HEK293 (cell line): Measurements from ENCODE around the gene CLCN2.

Experiments used
- CTCF ChIA-PET: fragments of 350-600 bp; formaldehyde crosslinking; extraction: SDS; loops from one replicate; lab custom pipeline; 2021; ENCODE audit warnings: antibody characterized with exemption; lab: Yijun Ruan, JAX
- POLR2A ChIA-PET: fragments of 300-600 bp; formaldehyde crosslinking; extraction: SDS; loops from one replicate; lab custom pipeline; 2020; ENCODE audit warnings: antibody characterized with exemption, inconsistent platforms; lab: Yijun Ruan, JAX
- H3K27ac ChIP-seq: fragments of 200-500 bp; sonication (Bioruptor generic); 2 replicates; pipeline ENCODE4 v1.5.1; 2014; ENCODE audit warnings: low read depth, low read length, control low read depth, inconsistent platforms; ENCODE audit errors: extremely low read depth
- H3K36me3 ChIP-seq, 2 experiments: fragments of 200-500 bp in 1 of 2; sonication (Bioruptor generic) in 1 of 2; 1 replicate in 1 of 2; 2 replicates in 1 of 2; pipeline ENCODE4 v1.5.1; 2014 to 2017; ENCODE audit warnings: inconsistent platforms in 2 of 2, low read length in 2 of 2; ENCODE audit not compliant: control insufficient read depth in 2 of 2, insufficient read depth in 1 of 2
- H3K4me1 ChIP-seq: fragments of 200-500 bp; sonication (Bioruptor generic); 2 replicates; pipeline ENCODE4 v1.5.1; 2014; ENCODE audit warnings: mild to moderate bottlenecking, low read length, inconsistent platforms; ENCODE audit not compliant: control insufficient read depth, insufficient read depth
- H3K4me3 ChIP-seq: 2 replicates; pipeline ENCODE4 v1.5.1; 2011; ENCODE audit warnings: low read depth, mild to moderate bottlenecking, control low read depth, low read length, moderate library complexity
- H3K9me3 ChIP-seq: fragments of 200-500 bp; sonication (Bioruptor generic); 2 replicates; pipeline ENCODE4 v1.5.1; 2014; ENCODE audit warnings: low read depth, low read length, inconsistent platforms; ENCODE audit not compliant: control insufficient read depth, insufficient read depth
- AEBP2 ChIP-seq: fragments of 450-650 bp; formaldehyde crosslinking; IDR thresholded peaks from 2 replicates; pipeline ENCODE4 v1.5.1; 2016; ENCODE audit warnings: missing biosample characterization, missing genetic modification characterization, borderline replicate concordance
- GLI4 ChIP-seq: fragments of 450-650 bp; formaldehyde crosslinking; IDR thresholded peaks from 2 replicates; pipeline ENCODE4 v1.5.1; 2016; ENCODE audit warnings: missing biosample characterization, missing genetic modification characterization
- HOXC10 ChIP-seq: sonication (generic); formaldehyde crosslinking; IDR thresholded peaks from 2 replicates; pipeline ENCODE4 v1.8.1; 2023; ENCODE audit warnings: mild to moderate bottlenecking, missing genetic modification reagents
- PRDM1 ChIP-seq: fragments of 450-650 bp; formaldehyde crosslinking; IDR thresholded peaks from 2 replicates; pipeline ENCODE4; 2016; ENCODE audit warnings: missing biosample characterization, missing genetic modification characterization
- RBAK ChIP-seq: fragments of 450-650 bp; formaldehyde crosslinking; IDR thresholded peaks from 2 replicates; pipeline ENCODE4 v1.5.1; 2016; ENCODE audit warnings: missing biosample characterization, missing genetic modification characterization
- SCRT2 ChIP-seq: fragments of 450-650 bp; formaldehyde crosslinking; IDR thresholded peaks from 2 replicates; pipeline ENCODE4 v1.5.1; 2016; ENCODE audit warnings: missing biosample characterization, missing genetic modification characterization
- TCF7L2 ChIP-seq: IDR thresholded peaks from 2 replicates; pipeline ENCODE4 v1.6.1; 2011; ENCODE audit warnings: low read depth, mild to moderate bottlenecking, inconsistent platforms, low read length, moderate library complexity, borderline replicate concordance
- ZIC2 ChIP-seq: fragments of 450-650 bp; formaldehyde crosslinking; IDR thresholded peaks from 2 replicates; pipeline ENCODE4 v1.5.1; 2016; ENCODE audit warnings: missing biosample characterization, missing genetic modification characterization
- ZNF155 ChIP-seq: fragments of 450-650 bp; formaldehyde crosslinking; IDR thresholded peaks from 2 replicates; pipeline ENCODE4 v1.5.1; 2016; ENCODE audit warnings: missing biosample characterization, missing genetic modification characterization
- ZNF23 ChIP-seq: fragments of 450-650 bp; formaldehyde crosslinking; IDR thresholded peaks from 2 replicates; pipeline ENCODE4 v1.5.1; 2016; ENCODE audit warnings: missing biosample characterization, missing genetic modification characterization, borderline replicate concordance
- ZNF624 ChIP-seq: fragments of 450-650 bp; formaldehyde crosslinking; IDR thresholded peaks from 2 replicates; pipeline ENCODE4 v1.5.1; 2017; ENCODE audit warnings: missing biosample characterization, missing genetic modification characterization
- ZNF658 ChIP-seq: fragments of 450-650 bp; formaldehyde crosslinking; IDR thresholded peaks from 2 replicates; pipeline ENCODE4; 2016; ENCODE audit warnings: missing biosample characterization, missing genetic modification characterization
- ZNF660 ChIP-seq: fragments of 450-650 bp; IDR thresholded peaks from 2 replicates; pipeline ENCODE4 v1.5.1; 2018; ENCODE audit warnings: missing biosample characterization, mild to moderate bottlenecking, missing genetic modification characterization
- ZNF664 ChIP-seq: fragments of 450-650 bp; formaldehyde crosslinking; IDR thresholded peaks from 2 replicates; pipeline ENCODE4 v1.5.1; 2016; ENCODE audit warnings: missing biosample characterization, missing genetic modification characterization
- ZNF76 ChIP-seq: fragments of 450-650 bp; formaldehyde crosslinking; IDR thresholded peaks from 2 replicates; pipeline ENCODE4; 2016; ENCODE audit warnings: low read depth, missing biosample characterization, missing genetic modification characterization, borderline replicate concordance
- TF ChIP-seq, protein P1 (sequence below): fragments of 450-650 bp; formaldehyde crosslinking; IDR thresholded peaks from 2 replicates; pipeline ENCODE4 v1.5.1; 2017; ENCODE audit warnings: missing biosample characterization, missing genetic modification characterization
- TF ChIP-seq, protein P2 (sequence below): fragments of 450-650 bp; formaldehyde crosslinking; IDR thresholded peaks from 2 replicates; pipeline ENCODE4 v1.5.1; 2016; ENCODE audit warnings: missing biosample characterization, missing genetic modification characterization
- TF ChIP-seq, protein P3 (sequence below): fragments of 450-650 bp; formaldehyde crosslinking; IDR thresholded peaks from 2 replicates; pipeline ENCODE4 v1.5.1; 2016; ENCODE audit warnings: missing biosample characterization, missing genetic modification characterization

The CLCN2 gene

DNA sequence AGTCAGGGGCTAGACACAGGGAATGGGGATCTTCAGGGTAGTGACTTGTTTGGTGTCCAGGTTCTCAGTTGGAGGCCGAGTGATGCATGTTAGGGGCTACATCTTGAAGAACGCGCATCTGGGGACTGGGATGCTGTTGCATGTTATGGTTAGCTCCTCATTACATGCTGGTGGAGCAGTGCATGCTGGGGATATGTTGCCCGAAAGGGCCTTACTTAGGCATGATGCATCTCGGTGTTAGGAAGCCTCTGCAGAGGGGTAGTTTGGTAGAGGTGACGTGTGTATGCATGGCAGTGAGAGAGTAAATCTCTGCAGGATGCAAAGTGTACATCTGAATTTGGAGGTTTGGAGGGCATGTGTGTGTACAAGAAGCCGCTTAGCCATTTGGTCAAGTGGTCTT, 44.6 kb downstream of the CLCN2 start:
- TF ChIP-seq, protein P1, sequence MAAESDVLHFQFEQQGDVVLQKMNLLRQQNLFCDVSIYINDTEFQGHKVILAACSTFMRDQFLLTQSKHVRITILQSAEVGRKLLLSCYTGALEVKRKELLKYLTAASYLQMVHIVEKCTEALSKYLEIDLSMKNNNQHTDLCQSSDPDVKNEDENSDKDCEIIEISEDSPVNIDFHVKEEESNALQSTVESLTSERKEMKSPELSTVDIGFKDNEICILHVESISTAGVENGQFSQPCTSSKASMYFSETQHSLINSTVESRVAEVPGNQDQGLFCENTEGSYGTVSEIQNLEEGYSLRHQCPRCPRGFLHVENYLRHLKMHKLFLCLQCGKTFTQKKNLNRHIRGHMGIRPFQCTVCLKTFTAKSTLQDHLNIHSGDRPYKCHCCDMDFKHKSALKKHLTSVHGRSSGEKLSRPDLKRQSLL: no peak
- TF ChIP-seq, protein P2, sequence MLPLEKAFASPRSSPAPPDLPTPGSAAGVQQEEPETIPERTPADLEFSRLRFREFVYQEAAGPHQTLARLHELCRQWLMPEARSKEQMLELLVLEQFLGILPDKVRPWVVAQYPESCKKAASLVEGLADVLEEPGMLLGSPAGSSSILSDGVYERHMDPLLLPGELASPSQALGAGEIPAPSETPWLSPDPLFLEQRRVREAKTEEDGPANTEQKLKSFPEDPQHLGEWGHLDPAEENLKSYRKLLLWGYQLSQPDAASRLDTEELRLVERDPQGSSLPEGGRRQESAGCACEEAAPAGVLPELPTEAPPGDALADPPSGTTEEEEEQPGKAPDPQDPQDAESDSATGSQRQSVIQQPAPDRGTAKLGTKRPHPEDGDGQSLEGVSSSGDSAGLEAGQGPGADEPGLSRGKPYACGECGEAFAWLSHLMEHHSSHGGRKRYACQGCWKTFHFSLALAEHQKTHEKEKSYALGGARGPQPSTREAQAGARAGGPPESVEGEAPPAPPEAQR (tag by site-specific recombination): no peak
- TF ChIP-seq ZNF76 (tag by site-specific recombination) (peak; percentile 61), SCRT2 (0 out of 2 replicates have a peak, but pooled peaks have one; percentile 22), ZNF664 (tag by site-specific recombination) (no peak), GLI4 (no peak), TCF7L2 (no peak), AEBP2 (tag by site-specific recombination) (no peak), HOXC10 (CRISPR knock-in tag) (no peak), ZNF155 (no peak)
- peak overlapping the region; percentile 48; the same call in 1 of the 2 replicates for H3K27ac ChIP-seq
- peak overlapping the region; percentile 96 for H3K4me3 ChIP-seq
- no peaks in the 10 kb centered on the region for H3K9me3 ChIP-seq
- ChIA-PET CTCF (interaction anchor here (1.4 kb wide), 1 partner anchor 11 kb away, joined by 3 read pairs; no protein-coding TSS in a partner anchor), POLR2A (interaction anchor here (0.9 kb wide), 1 partner anchor 9 kb away, joined by 3 read pairs; no protein-coding TSS in a partner anchor)
- peaks cover 4% of the 10 kb centered on the region; the same call in 1 of the 2 replicates for H3K4me1 ChIP-seq
- peaks cover 16 to 67% of the 10 kb centered on the region in 2 experiments for H3K36me3 ChIP-seq

DNA sequence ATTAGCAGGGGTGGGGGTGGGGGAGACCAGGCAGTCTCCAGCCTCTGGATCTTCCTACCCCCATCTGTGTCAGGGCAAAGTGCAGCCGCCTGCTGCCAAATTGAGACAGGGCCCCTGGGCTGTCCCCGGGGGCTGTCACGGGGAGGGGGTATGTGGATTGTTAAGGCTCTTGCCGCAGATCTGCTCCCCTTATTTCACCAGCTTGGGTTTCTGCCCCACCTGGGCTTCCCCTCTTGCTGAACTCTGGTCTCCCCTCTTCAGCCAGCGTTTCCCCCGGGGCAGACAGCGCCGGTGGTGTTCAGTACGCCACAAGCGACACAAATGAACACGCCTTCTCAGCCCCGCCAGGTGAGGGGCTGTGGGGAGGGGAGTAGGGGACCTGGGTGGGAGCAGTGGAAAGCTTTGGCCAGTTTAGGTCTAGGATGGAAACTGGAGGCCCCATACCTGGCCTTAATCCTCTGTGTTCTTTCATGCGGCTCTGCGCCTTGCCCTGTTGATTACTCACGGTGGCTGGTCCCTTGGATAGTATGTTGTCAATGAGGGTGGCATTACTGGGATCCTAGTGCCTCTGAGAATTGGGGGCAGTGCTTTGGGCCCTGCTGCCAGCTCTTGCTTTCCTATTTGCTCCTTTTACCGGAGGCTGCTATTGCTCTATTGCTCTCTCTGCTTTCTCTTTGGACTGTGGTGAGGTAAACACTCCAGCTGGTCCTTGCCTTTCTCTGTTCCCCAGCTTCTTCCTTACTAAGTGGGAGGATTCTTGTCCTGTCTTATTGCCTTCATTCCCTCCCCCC, 45.3 kb downstream of the CLCN2 start:
- H3K36me3 ChIP-seq: peaks cover 16 to 59% of the 10 kb centered on the region in 2 experiments
- ChIA-PET POLR2A (interaction anchor here (0.9 to 1.3 kb wide), 4 partner anchors 8 to 19 kb away, joined by 3 to 5 read pairs (median 4); no protein-coding TSS in a partner anchor), CTCF (interaction anchor here (1.4 kb wide), 1 partner anchor 10 kb away, joined by 3 read pairs; no protein-coding TSS in a partner anchor)

More for the DNA sequence above, 45.3 kb downstream of the CLCN2 start:
- peak overlapping the region; percentile 96 for H3K4me3 ChIP-seq
- no peak for TF ChIP-seq ZNF23 (tag by site-specific recombination)
- TF ChIP-seq ZIC2 (tag by site-specific recombination): peak; percentile 41; the same call in 1 of the 2 replicates
- no peak for TF ChIP-seq ZNF624
- no peak for TF ChIP-seq ZNF658 (tag by site-specific recombination)
- TF ChIP-seq PRDM1 (tag by site-specific recombination): peak; percentile 85
- 0 out of 2 replicates have a peak, but pooled peaks have one; percentile 11 for TF ChIP-seq ZNF660 (tag by site-specific recombination)
- no peak for TF ChIP-seq RBAK (tag by site-specific recombination)
- TF ChIP-seq, protein P3, sequence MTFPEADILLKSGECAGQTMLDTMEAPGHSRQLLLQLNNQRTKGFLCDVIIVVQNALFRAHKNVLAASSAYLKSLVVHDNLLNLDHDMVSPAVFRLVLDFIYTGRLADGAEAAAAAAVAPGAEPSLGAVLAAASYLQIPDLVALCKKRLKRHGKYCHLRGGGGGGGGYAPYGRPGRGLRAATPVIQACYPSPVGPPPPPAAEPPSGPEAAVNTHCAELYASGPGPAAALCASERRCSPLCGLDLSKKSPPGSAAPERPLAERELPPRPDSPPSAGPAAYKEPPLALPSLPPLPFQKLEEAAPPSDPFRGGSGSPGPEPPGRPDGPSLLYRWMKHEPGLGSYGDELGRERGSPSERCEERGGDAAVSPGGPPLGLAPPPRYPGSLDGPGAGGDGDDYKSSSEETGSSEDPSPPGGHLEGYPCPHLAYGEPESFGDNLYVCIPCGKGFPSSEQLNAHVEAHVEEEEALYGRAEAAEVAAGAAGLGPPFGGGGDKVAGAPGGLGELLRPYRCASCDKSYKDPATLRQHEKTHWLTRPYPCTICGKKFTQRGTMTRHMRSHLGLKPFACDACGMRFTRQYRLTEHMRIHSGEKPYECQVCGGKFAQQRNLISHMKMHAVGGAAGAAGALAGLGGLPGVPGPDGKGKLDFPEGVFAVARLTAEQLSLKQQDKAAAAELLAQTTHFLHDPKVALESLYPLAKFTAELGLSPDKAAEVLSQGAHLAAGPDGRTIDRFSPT (tag by site-specific recombination): peak; percentile 25; the same call in 1 of the 2 replicates
- peak overlapping the region; percentile 100 for H3K27ac ChIP-seq
- H3K4me1 ChIP-seq: peaks cover 4% of the 10 kb centered on the region; the same call in 1 of the 2 replicates
- H3K9me3 ChIP-seq: no peaks in the 10 kb centered on the region
